ENCODE measurements around the gene GCDH.
"Not testable (repeated sequence)": the region's sequence is repeated elsewhere in the genome, so short reads cannot be mapped to it uniquely, and the experiment has no call there.

GCDH gene

DNA sequence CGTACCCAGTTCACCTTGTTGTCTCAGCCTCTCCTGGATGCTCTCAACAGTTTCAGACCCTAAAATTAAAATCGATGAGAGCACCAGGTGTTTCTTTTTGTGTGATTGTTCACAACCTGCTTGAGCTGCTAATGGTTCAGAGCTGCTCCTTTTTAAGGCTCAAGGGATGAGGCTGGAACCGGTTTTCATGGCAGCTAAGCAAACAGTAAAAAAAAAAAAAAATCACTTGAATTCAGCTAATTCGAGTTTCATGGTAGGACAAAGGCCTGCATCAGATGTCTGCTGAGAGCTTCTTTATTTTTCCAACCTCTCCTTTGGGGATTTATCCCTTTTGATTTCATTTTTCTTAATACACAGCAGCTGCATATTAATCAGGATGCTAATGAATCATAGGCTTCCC is 21.6 kb downstream of the GCDH start:
- peak; percentile 59 for DNase-seq

DNA sequence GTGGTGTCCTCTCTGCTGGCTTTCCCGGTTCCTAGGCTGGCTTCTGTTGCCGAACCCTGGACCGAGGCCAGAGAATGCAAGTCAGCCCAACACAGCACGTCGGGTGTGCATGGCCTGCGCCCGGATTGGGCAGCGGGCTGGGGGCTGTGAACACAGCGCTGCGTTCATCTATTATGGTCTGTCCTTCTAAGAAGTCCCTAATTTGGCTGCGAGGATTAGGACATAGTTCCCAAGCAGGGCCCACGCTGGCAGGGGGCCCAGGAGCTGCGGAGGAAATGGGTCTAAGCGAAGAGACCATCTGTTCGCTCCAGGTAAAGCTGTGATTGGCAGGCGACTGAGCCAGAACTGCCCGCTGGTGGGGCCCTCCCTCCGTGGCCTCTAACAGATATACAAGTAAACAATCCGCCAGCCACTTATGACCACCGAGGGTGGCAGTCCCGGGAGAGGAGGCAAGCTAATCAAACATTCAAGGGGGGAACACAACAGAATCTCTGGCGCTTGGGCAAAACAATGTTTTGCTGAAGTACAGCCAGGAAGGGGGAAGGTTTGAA is 22.1 kb downstream of the GCDH start:
- peak; percentile 96 for DNase-seq

DNA sequence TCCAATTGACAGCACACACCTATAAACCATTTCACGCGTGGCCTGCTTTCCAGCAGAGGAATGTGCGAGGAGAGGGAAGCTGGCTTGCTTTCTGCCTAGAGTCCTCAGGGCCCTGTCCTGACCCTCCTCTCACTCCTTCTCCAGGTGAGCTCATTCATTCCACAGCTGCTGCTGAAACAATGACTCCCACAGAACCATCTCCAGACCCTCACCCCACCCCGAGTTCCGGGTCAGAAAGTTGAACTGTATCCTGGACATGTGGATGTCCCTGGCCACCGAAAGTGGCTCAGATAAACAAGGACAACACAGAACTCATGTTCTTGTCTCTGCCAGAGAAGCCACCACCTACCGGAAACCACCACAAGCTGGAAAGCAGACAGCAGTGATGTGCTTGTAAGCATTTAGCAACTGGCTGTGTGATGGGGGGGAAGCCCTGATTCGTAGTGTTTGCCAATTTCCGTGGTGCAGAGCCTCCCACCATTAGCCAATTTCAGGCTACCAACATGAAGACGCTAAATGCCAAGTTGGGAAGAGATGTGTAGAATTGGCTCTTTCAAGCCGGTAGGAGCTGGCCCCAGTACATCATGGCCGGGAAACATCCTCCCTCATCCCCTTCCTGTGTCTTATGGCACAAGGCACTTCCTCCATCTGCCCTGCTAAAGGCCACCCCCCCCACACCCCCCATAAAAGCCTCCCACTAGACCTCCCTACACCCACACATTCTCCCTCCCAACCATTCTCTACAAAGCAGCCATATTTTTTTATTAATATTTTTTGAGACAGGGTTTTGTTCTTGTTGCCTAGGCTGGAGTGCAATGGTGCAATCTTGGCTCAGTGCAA is 23.1 kb downstream of the GCDH start:
- DNase-seq: no peak

DNA sequence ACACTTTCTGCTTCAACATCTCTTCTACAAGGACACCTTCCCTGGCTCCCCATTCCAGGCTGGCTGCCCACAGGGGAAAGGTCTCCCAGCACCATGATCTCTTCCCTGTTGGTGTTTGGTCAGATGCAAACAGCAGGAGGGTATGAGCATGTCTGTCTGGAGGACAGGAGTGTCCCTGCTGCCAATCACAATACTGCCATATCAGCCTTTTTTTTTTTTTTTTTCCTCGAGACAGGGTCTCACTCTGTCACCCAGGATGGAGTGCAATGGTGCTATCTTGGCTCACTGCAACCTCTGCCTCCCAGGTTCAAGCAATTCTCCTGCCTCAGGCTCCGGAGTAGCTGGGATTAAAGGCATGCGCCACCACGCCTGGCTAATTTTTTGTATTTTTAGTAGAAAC is 24.9 kb downstream of the GCDH start:
- not testable (repeated sequence) for DNase-seq

DNA sequence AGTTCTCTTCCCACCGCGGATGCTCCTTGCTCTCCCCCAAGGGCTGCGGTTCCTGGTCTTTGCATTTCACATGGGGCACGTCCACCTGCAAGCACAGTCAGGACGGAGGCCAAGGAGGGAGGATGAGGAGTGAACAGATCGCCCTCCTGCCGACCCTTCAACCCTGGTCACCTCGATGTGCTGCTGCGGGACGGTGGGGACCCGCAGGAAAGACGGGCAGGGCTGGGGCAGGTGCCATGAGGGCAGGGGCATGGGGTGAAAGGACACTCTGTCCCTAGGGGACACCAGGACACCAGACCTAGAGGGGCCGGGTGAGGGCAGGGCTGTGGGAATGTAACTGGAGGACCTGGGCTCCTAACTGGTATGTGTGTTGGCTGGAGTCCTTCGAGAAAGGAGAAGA is 27.3 kb downstream of the GCDH start:
- DNase-seq: no peak

DNA sequence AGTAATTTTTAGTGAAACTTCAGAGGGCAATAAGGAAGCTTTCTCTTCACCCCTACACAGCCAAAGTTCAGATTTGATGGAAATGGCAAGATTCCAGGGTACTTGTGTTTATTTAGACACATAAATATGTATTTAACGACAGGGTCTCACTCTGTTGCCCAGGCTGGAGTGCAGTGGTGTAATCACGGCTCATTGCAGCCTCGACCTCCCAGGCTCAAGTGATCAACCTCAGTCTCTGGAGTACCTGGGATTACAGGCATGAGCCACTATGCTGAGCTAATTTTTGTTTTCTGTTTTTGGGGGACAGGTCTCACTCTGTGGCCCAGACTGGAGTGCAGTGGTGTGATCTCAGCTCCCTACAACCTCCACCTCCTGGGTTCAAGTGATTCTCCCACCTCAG is 30.1 kb downstream of the GCDH start:
- DNase-seq: no peak

DNA sequence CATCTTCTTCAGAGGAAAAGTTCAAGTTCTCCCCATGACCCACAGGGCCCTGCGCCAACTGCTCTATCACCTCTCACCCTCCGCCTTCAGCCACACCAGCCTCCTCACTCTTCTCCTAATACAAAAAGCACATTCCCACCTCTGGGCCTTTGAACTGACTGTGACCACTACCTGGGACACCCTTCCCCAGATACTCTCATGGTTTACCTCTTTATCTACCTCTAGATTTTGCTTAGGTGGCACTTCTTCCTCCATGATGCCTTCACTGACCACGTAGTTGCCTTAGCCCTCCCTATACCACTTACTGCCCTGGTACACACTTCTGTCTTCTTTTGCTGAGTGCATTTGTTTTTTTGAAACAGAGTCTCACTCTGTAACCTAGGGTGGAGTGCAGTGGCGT is 32.0 kb downstream of the GCDH start:
- no peak for DNase-seq

DNA sequence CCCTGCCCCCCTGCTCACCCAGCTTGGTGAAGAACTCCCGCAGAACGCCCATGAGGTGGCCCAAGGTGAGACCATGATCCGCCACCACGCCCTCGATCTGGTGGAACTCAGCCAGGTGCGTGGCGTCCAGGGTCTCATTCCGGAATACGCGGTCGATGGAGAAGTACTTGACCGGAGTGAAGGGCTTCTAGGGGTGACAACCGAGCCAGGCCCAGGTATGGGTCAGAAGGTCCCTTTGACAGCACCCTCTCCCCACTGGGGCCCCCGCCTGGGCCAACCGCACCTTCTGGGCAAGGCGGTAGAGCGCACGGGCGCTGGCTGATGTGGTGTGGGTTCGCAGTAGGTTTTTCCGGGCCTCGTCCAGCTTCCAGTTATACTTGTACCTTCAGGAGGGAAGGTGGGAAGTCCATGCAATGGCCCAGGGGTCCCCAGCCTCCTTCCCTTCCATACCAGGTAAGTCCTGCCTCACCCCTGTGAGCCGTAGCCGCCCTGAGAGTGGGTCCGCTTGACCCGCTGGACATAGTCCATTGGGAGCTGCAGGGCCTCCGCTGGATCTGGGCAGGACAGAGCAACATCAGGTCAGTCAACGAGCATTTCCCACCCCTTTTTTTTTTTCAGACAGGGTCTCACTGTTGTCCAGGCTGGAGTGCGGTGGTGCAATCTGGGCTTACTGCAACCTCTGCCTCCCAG is 33.8 kb downstream of the GCDH start:
- DNase-seq: no peak

DNA sequence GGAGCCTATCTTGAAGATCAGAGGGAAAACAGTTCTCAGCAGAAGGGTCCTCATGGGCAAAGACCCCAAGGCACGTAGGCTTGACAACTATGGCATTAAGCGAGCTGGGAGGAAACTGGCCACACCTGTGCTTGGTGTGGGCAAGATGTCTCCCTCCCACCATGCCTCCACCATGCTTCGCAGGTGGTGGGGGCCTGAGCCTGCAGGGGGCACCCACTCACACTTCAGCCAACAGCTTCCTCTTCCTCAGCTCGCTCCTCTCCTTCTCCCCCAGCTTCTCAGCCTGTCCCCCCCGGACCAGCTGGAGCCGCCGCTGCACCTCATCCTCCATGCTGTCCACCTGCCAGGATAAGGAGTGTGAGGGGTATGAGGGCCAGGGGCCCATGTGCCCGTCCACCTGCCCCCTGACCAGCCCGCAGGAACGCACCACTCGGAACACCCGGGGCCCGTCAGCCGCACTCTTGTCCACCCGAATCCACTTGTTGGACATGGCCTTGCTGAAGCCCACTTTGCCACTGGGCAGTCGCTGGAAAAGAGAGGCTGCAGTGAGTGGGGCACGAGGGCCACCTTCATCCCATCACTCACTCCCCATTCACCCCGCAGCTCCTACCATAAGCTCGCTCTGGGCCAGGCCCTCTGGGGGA is 39.2 kb downstream of the GCDH start:
- no peak for DNase-seq

DNA sequence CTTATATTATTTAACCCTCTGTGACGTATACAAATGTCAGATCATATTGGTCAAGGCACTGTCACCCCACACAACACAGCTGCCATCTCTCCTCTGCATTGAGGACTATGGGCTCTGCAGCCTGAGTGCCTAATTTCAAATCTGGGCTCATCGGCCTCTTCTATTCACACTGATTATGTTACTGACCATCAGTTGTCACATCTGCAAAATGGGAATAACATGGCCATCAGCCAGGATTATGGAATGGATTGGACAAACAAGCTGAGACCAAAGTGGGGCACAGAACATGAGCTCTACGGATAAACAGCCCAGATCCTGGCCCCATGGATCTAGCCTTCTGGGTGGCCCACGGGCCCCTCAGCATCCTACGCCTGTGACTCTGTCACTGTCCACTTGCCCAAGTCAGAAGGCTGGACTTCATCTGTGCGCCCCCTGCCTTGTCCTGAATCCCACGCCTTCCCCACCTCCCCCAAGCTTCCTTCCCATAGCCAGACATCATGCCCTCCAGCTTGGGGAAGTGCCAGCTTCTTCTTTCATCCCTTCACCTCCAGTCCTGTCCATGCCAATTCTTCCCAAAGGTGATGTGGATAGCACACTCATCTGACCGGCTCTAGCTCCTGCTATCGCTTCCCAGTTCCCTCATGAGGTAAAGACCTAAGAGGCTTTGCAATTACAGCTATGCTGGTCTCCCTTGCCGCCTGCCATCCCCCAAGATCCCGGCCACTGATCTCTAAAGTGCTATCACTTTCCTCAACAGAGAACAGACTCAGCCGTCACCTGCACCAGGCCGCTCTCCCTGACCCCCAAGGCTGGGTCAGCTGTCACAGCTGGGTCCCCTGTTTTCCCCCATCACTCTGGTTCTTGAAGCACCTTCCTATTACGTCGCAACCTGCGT is 41.7 kb downstream of the GCDH start:
- DNase-seq: no peak

DNA sequence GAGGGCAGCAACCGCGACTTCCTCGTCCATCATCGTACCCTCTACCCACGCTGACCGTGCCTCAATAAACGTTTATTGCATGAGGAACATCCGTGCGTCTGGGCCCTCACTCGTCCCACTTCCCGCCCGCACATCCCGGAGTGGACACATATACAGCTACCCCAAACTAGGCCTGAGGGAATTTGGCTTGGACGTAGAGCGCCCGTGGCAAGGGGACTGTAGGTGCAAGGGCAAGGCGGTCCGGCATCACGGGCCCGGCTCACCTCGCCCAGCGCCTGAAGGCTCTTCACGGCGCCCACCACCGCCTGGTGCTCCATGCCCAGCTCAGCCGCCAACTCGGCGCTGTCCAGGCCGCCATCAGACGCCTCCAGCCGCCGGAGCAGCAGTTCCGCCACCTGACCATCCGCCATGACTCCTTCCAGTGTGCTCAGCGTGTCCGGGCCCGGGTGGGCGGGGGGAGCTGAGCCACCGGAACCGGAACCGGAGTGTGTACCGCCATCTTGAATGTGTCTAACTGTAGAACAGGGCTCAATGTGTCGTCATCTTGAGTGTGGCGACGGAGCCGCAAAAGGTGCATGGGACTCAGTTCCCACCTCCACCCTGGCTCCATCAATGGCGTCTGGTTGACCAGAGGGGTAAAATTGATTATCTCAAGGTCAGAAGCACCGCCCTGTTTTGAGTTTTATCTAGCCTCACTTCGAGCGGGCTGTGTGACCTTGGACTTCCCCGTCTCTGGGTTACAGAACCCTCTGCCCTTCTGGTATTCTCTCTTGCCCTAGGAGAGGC is 42.5 kb downstream of the GCDH start, which contains the start of gene FARSA:
Gene FARSA, minus strand, starts transcription at position 425 of the 786 bp plus-strand sequence. Its CDS starts 15 bp downstream, at position 410.
- DNase-seq: peak; percentile 86

DNA sequence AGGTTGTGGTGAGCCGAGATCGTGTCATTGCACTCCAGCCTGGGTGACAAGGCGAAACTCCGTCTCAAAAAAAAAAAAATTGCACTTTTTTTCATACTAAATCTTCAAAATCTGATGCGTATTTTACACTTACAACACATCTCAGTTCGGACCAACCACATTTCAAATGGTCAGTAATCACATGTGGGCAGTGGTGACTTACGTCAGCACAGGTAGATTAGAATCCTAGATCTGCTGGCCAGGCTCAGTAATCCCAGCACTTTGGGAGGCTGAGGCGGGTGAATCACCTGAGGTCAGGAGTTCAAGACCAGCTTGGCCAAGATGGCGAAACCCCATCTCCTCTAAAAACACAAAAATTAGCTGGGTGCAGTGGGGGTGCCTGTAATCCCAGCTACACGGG is 44.1 kb downstream of the GCDH start:
- DNase-seq: no peak

DNA sequence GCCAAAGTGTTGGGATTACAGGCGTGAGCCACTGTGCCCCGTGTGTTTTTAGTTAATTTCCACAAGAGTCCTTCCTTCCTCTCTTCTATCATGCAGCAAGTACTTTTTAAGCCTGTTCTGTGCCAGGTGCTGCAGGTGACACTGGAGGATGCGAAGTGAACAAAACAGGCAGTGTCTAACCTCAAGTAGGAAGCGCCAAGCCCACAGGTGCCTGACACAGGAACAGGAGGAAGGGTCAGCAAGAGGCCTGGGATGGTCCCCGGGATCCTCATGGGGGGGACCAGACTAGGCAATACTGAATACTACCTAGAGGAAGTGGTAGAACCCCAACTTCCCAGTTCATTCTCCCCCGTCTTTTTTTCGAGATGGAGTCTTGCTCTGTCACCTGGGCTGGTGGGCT is 45.6 kb downstream of the GCDH start:
- no peak for DNase-seq

DNA sequence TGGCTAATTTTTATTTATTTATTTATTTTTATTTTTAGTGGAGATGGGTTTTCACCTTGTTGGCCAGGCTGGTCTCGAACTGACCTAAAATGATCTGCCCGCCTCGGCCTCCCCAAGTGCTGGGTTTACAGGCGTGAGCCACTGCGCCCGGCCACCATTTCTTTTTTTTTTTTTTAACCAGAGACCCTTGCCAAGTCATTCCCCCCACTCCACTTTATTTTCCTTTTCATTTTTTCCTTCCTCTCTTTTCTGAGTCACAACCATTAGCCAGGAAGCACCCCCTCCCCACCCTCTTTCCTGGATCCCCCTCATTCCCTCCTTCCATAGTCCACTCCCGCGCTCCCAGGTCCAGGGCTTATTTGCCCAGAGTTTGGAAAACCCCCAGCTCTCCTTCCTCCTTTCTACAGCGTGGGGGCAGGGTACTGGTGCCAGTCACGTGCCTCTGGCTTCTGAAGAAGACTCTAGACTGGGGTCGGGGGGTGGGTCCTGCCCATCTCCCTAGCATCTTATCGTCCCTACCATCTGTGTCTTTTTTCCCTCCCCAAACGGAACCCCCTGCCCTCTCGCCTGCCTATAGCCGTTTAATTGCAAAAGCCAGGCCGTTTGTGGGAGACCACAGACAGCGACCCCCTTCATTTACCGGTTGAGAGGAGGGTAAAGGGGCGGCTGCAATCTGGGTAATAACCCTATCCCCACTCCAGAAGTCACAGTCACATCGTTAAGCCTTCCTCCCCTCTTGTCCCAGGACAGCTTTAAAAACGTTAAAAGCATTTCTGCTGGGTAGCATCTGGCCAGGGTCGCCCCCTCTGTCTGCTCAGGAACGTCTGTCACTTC is 46.4 kb downstream of the GCDH start:
- no peak for DNase-seq

DNA sequence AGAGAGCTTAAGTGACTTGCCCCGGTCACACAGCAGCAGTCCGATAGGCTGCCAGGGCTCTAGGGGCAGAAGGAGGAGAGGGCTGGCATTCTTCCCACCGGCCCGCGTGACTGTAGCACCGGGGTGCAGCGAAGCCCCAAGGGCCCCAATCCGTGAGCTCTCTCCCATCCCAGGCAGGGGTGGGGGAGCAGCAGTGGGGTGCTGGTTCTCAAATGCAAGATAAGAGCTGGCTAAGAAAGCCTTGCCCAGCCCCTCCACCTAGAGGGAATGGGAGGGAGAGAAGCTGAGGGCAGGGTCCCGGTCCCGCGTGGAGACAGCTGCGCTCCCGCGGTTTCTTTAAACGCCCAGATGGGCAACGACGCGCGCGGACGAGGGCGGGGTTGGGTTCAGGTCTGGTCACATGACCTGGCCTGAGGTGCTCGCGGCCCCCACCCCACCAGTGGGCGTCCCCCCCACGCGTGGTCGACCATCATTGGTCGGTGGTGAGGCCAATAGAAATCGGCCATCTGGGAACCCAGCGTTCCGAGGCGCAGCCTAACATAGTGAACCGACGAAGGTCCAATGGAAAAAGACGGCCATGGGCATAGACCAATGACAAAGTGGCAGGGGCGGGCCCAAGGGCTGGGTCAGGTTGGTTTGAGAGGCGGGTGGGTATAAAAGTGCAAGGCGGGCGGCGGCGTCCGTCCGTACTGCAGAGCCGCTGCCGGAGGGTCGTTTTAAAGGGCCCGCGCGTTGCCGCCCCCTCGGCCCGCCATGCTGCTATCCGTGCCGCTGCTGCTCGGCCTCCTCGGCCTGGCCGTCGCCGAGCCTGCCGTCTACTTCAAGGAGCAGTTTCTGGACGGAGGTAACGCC is 47.2 kb downstream of the GCDH start, which contains the start of gene CALR:
Gene CALR, plus strand, starts transcription at position 683 of the 852 bp plus-strand sequence. Its CDS starts 71 bp downstream, at position 754.
- DNase-seq: peak; percentile 97

DNA sequence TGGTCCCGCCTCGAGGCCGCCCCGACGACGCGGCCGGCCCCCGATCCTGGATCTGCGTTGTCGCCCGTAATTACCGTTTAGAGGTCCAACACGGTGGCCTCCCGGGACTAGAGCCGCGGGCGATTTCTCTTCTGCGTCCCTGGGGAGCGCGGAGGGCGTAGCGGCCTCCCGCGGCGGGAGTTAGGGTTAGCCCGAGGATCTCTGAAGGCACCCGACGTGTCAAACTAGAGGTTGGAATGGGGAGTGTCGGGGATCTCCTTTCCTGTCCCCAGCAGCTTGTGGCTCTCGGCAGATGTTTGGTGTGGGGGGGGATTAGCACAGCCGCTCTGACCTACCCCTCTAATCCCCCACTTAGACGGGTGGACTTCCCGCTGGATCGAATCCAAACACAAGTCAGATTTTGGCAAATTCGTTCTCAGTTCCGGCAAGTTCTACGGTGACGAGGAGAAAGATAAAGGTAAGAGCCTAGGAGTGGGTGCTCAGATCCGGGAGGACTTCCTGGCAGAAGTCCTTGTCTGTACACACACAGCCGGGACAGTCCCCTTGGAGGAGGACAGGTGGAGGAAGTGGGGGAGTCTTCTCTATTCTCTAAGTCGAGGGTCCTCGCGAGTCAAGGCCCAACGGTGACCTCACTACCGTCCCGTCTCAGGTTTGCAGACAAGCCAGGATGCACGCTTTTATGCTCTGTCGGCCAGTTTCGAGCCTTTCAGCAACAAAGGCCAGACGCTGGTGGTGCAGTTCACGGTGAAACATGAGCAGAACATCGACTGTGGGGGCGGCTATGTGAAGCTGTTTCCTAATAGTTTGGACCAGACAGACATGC is 48.0 kb downstream of the GCDH start:
- no peak for DNase-seq

DNA sequence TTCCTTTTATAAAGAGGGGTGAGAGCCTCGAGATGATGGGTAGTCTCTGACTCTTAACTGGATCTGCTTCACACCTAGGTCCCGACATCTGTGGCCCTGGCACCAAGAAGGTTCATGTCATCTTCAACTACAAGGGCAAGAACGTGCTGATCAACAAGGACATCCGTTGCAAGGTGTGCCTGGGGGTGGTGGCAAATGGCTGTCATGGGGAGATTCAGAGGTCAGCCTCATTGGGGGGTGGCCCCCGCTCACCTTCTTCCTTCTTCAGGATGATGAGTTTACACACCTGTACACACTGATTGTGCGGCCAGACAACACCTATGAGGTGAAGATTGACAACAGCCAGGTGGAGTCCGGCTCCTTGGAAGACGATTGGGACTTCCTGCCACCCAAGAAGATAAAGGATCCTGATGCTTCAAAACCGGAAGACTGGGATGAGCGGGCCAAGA is 49.0 kb downstream of the GCDH start:
- DNase-seq: no peak

DNA sequence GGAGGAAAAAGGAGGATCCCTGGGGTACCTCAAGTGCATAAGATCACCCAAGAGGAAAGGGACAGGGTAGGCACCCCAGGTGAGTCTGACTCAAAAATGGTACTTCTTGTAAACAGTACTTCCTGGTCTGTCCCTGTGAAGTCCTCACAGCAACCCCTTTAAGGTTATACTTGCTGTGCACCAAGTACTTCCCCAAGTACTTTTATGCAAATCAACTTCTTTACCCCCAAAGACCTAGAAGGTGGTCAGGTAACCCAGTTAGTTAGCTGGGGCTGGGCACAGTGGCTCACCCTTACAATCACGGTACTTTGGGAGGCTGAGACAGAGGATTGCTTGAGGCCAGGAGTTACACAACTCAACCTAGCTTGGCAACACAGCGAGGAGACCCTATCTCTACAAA is 49.9 kb downstream of the GCDH start:
- DNase-seq: no peak
